ENCODE measurements around the gene KRTAP4-8.
"Not testable (repeated sequence)": the region's sequence is repeated elsewhere in the genome, so short reads cannot be mapped to it uniquely, and the experiment has no call there.

KRTAP4-8 gene

DNA sequence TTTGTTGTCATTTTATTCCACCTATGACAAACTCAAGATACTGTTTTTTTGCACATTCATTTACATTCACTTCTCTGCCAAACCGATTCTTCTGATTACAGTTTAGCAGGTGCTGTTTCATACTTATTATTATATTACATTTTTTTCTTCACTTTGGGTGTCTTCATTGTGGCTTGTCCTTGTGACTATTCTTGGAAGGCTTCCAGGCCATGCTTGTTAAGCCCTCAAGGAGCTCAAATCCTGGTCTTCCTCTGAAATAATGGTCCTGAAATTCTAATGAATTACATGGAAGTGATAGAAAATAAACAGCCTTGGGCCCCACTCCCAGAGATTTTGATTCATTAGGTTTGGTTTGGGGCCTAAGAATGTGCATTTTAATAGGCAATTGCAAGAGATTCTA is 33.6 kb downstream of the KRTAP4-8 start:
- DNase-seq = no peak

DNA sequence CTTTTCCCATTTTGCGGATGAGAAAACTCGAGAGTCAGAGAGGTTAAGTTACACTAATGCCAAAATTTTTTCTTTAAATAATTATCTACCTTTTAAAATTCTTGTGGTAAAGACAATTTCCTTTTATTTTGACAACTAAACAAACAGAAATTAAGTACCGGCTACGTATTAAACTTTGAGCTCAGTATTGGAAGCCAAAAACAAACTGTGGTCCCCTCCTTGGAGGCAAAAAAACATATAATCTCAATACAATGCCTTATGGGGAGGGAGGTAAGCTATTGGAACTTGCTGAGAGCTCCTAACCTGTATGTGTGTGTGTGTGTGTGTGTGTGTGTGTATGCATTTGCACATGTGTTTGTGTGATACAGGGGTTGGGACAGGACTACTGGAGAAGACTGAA is 34.5 kb downstream of the KRTAP4-8 start:
- no peak for DNase-seq

DNA sequence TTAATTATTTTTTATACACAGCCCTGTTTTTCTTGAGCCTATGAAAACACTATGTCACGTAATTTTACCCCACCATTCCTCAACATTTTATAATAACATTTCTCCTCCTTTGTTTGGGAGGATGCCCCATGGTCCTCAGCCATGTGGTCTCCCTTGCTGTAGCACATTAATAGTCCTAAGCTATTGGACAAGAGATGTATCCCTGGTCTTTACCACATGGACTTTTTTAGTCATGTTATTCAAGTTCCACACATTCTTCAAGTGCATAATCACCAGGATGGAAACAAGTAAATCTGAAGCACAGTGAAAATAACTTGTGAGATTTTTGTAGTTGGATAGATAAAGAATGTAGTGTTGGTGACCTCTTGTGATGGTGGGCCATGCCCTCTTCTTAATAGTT is 36.0 kb downstream of the KRTAP4-8 start:
- DNase-seq = no peak

DNA sequence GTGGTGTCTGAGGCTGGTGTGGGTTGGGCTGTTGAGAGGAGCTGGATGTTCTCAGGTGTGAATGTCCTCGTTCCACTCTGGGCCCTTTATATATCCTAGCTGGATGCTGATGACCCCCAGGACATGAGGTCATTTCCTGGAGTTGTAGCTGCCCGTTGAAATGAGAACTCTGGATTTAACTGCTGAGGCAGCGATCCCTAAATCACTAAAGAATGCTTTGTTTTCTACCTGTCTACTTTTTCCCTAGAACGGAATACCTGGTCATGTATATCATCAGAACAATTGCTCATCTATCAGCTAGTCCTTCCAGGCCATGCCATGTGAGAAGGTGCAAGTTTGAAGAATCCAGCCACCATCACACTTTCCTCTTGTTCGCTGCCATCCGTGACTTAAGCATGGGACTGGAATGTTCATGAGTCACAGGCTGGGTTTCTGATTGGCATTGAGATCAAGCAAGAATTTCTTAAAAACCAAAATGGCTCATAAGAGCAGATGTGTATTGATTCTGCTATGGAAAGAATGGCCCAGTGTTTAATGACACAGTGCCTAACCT is 37.8 kb downstream of the KRTAP4-8 start, which contains the start of gene KRTAP2-3:
KRTAP2-3 (minus strand) TSS at position 63 of the 553 bp plus-strand sequence. CDS start 64 bp downstream, outside the sequence.
- no peak for DNase-seq

DNA sequence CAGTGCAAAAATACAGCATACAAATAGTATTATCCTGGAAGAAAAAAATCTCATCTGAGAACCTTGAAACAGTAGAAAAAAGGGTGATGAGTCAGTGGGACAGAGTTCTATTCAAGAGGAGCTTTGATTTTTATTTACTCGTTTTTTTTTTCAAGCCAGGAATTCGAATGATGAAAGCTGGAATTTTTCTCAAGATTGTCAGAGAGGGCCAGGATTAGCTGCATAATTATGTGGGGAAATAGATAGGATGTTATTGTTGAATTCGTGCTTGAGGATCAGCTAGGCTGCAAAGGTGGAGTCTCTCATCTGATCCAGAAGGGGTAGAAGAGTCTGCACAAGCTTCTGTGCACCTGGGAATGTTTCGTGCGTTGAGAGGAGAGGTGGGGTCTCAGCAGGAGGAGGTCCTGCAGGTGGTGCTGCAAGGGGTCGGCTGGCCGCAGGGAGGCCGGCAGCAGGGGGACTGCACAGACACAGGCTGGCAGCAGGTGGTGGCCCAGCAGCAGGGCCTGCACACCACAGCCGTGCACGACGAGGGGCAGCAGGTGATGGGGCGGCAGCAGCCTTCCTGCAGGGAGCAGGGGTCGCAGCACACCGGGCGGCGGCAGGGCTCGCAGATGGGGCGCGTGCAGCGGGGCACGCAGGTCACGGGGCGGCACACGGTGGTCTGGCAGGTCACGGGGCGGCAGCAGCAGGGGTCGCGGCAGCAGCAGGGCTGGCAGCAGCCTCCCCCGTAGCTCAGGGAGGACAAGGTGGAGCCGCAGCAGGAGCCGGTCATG is 38.5 kb downstream of the KRTAP4-8 start:
- DNase-seq = not testable (repeated sequence)

DNA sequence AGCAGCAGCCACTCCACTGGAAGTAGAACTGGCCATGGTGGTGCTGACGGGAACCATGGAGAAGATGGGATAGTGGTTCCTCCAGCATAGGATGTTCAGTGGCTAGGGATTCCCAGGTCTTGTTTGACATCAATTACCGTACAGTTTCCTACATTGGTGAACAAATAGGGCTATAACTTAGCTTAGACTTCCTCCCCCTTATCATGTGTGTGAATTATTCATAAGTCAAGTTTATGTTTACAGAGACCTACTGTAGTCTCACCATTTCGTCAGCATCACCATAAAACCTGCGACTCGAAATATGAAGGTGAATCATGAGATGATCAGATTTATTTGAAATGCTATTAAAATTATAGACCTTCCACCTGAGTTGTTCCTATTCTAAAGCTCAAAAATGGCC is 39.2 kb downstream of the KRTAP4-8 start:
- no peak for DNase-seq

DNA sequence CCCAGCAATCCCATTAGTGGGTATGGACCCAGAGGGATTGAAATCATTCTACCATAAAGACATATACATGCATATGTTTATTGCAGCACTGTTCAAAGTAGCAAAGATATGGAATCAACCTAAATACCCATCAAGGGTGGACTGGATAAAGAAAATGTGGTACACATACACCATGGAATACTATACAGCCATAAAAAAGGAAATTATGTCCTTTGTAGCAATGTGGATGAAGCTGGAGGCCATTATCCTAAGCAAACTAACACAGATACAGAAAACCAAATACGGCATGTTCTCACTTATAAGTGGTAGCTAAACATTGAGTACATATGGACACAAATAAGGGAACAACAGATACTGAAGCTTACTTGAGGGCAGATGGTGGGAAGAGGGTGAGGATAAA is 40.4 kb downstream of the KRTAP4-8 start:
- DNase-seq = no peak

DNA sequence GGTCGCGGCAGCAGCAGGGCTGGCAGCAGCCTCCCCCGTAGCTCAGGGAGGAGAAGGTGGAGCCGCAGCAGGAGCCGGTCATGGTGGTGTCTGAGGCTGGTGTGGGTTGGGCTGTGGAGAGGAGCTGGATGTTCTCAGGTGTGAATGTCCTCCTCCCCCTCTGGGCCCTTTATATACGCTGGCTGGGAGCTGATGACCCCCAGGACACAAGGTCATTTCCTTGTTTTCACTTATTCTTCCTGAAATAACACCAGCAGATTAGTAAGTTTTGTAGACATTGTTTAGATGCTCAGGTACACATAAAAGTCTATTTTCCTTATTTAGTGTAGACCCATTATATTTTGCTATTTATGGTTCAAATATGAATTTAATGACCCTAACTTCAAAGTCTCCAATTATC is 42.8 kb downstream of the KRTAP4-8 start, which contains the start of gene KRTAP2-2:
KRTAP2-2 (minus strand) TSS at position 101 of the 400 bp plus-strand sequence; CDS start at position 82, 19 bp downstream.
- not testable (repeated sequence) for DNase-seq

DNA sequence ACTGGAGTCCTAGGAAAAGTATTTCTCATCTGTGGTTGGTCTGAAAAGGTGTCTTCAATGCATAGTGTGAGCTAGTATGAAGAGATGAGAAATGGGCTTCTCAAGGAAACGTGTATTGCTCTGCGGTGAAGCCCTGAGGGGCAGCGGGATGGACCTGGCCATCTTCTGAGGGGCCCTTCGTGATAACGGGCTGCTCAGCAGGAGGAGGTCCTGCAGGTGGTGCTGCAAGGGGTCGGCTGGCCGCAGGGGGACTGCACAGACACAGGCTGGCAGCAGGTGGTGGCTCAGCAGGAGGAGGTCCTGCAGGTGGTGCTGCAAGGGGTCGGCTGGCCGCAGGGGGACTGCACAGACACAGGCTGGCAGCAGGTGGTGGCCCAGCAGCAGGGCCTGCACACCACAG is 43.4 kb downstream of the KRTAP4-8 start:
- not testable (repeated sequence) for DNase-seq

DNA sequence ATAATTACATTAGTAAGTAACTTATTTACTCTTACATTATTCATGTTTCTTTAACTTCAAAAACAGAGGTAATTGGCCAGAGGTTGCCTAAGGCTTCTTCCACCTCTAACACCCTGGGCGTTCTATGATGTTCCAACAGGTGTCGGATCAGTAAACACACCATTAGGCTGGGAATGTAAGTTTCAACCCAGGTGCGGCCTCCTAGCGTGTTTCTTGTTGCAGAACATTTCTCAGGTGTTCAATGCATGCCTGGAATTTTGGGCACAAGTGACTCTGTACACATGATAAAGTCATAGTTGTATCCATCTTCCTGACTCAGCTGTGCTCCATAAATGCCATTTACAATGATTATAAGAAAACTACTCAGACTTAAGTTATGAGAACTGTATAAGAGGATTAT is 43.9 kb downstream of the KRTAP4-8 start:
- DNase-seq = no peak

DNA sequence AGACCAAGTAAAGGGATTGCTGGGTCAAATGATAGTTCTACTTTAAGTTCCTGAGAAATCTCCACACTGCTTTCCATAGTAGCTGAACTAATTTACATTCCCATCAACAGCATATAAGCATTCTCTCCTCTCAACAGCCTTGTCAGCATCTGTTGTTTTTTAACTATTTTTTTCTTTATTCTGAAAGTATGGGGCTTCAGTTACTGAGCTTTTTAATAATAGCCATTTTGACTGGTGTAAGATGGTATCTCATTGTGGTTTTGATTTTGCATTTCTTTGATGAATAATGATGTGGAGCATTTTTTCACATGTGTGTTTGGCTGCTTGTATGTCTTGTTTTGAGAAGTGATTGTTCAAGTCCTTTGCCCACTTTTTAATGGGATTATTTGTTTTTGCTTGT is 45.4 kb downstream of the KRTAP4-8 start:
- DNase-seq = no peak

DNA sequence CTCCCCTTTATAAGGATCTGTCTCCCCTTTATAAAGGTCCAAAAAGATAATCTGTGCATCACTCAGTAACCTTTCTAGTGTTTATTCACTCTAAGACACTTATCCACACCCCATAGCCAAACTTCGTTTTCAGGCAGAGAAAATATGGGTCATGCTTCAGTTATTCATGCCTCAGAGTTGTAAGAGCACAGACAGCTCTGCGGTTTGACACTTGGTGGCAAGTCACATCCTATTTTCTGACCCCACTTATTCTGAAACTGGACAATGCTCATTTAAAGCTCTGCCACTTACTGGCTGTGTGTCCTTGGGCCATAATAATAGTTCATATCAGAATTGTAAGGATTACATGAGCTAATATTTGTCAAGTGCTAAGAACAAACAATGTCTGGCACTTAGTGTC is 48.8 kb downstream of the KRTAP4-8 start:
- no peak for DNase-seq

DNA sequence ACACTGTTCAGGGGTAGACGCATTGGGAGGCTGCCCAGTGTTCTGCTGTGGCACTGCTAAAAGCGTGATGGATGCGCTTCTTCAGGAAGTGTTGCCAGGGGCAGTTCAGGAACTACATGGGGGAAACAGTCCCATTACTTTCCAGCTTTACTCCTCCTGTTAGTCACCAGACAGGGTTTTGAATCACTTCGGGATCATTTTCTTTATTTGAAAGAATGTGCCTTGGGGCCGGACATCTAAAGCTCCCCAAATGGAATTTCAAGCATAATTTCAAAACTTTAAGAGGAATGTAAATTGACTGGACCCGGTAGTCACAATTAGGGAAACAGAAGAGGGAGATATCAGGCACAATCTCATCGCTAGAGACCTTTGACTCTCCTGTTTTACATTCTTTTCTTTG is 49.5 kb downstream of the KRTAP4-8 start:
- DNase-seq = no peak
